ENCODE measurements around the gene RERG.

Gene RERG

GRCh38 chr12:15231493-15231892 is 10.3 kb upstream of the RERG start (continued):
- TF ChIP-seq KLF10 (tag by site-specific recombination; IDR thresholded peaks at IDR 0.05) (no peak), ZNF26 (tag by site-specific recombination; IDR thresholded peaks at IDR 0.05) (no peak), ZNF585B (tag by site-specific recombination; IDR thresholded peaks at IDR 0.05) (no peak), ZNF658 (tag by site-specific recombination; IDR thresholded peaks at IDR 0.05) (no peak), PRDM6 (tag by site-specific recombination; IDR thresholded peaks at IDR 0.05) (no peak), ZNF600 (tag by site-specific recombination; IDR thresholded peaks at IDR 0.05) (no peak), ZBTB21 (tag by site-specific recombination; IDR thresholded peaks at IDR 0.05) (no peak), ZNF366 (tag by site-specific recombination; conservative IDR thresholded peaks at IDR 0.05) (no peak)

GRCh38 chr12:15230751-15231150 is 9.5 kb upstream of the RERG start:
- Histone ChIP-seq H3K9me3 (ENCODE audit: control insufficient read depth, insufficient read depth, low read depth, low read length) (no peaks in the 10 kb centered on the region), H3K36me3 (ENCODE audit: control insufficient read depth in 2 of 2, insufficient read depth in 1 of 2, low read length in 2 of 2) (no peaks in the 10 kb centered on the region), H3K4me3 (ENCODE audit: low read depth, low read length) (no peak overlapping the region), H3K27ac (ENCODE audit: extremely low read depth, low read depth, low read length) (no peak overlapping the region), H3K4me1 (ENCODE audit: control insufficient read depth, insufficient read depth, low read length) (no peaks in the 10 kb centered on the region)
- CTCF ChIA-PET = interaction anchor here (1.8 to 3.7 kb wide), 2 partner anchors 10 to 45 kb away, joined by 6 to 25 read pairs; partner anchors contain the start of gene RERG
- TF ChIP-seq ZSCAN5A (tag by site-specific recombination; IDR thresholded peaks at IDR 0.05) (no peak), ZNF157 (tag by site-specific recombination; IDR thresholded peaks at IDR 0.05) (no peak), ZNF121 (tag by site-specific recombination; IDR thresholded peaks at IDR 0.05) (no peak), ZNF18 (tag by site-specific recombination; IDR thresholded peaks at IDR 0.05) (no peak), ZNF112 (tag by site-specific recombination; IDR thresholded peaks at IDR 0.05) (no peak), INSM2 (tag by site-specific recombination; IDR thresholded peaks at IDR 0.05) (no peak), ZNF843 (tag by site-specific recombination; IDR thresholded peaks at IDR 0.05) (no peak), ZNF366 (tag by site-specific recombination; conservative IDR thresholded peaks at IDR 0.05) (no peak), SP2 (tag by site-specific recombination; IDR thresholded peaks at IDR 0.05) (no peak), YY2 (tag by site-specific recombination; IDR thresholded peaks at IDR 0.05) (no peak), ZNF529 (tag by site-specific recombination; IDR thresholded peaks at IDR 0.05; ENCODE audit: insufficient replicate concordance) (no peak), MYNN (tag by site-specific recombination; IDR thresholded peaks at IDR 0.05; ENCODE audit: borderline replicate concordance) (no peak), ZBTB11 (tag by site-specific recombination; conservative IDR thresholded peaks at IDR 0.05; ENCODE audit: low read depth) (no peak), PRDM6 (tag by site-specific recombination; IDR thresholded peaks at IDR 0.05) (no peak)
- POLR2A ChIA-PET = no interaction called here

Data from HEK293 (cell line).